NCI-H2196 (cell line): Measurements from ENCODE around the gene SLC51A.
"Not testable (repeated sequence)": the region's sequence is repeated elsewhere in the genome, so short reads cannot be mapped to it uniquely, and the experiment has no call there.

Experiments
- DNase-seq: peaks from one replicate; lab custom pipeline; 2025; ENCODE audit not compliant: unreplicated experiment; lab: John Stamatoyannopoulos, UW

Gene SLC51A

DNA sequence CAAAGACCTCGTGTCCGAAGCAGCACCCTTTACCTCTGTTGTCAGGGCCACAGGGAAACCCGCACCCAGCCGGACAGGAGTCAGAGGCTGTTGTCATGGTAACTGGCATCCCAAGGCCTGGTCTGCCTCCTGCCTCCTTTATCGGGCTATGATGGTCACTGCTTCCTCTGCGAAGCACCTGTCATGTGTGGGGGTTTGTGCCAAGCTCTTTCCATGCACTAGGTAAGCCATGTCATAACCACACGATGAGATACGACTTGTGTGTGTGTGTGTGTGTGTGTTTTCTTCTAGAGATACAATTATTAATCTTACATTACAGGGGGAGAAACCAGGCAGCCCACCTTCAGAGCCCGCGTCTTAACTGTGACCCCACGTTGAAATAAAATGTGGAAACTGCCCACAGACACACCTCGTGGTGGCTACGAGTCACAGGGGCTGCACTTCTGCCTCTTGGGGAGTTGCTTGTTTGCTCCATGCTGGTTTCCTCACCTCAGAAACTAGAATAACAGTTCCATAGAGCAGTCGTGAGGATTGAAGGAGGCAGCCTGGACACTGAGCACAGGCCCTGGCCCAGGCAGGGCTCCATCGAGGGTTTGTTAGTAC lies 23.1 kb upstream of the SLC51A start:
- peak; percentile 61 for DNase-seq

DNA sequence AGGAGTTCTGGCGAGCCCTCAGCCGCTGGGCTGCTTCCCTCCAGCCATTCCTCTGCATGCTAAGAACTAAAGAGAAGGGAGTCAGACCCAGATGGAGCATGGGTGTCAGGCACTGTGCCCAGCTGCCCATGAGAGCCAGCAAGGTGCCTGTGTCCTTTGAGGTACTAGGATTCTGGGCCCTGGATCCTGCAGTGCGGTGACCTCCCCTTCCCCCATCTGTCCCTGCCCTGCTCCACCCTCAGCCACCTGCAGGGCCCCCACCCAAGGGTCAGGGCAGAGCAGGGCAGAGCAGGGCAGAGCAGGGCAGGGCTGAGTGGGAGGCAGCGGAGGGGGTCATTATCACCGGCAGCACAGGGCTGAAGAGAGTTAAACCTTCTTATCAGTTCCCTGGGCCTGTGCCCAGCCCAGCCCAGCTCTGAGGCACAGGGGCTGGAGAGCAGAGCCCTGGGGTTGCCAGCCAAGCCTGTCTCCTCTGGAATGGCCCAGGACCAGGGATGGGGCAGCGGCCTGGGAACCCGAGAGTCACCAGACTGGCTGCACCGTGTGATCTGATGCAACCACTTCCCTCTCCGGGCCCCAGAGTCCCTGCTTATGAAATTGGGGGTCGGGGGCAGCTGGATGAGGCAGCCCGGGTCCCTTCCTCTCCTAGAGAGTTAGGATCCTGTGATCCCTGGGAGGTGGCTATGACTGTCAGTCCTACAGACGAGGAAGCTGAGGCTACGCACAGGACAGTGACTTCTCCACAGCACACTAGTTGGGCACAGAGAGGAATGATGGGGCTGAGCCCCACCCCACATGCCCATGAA lies 22.4 kb upstream of the SLC51A start:
- DNase-seq = no peak

- DNase-seq = no peak
Measured at GRCh38 chr3:196194542-196194915, 21.8 kb upstream of the SLC51A start.

DNA sequence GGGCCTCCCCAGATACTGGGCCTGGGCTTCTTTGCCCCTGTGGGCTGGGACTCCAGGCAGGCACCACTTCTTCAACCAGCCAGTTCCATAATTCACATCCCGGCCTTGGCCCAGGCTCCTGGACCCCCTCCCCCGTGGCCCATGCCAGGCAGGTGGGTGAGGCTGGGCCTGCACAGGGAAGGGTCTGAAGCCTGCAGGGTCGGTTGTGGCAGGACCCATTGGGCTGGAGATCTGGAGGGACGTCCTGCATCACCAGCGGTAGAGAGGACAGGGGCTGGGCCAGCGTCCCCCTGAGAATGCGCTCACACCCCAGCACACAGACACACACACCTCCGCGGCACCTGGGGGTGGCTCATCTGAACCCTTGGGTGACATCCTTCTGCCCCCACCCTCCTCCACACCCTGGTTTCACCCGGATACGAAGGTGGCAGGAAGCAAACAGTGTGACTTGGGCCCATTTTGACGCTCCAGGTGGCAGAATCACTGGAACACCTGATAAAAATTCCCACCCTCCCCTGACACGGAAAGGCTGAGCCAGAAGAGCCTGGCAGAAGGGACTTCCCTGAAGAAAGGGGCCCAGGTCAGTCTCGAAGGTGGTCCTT lies 20.6 kb upstream of the SLC51A start:
- DNase-seq = no peak

- DNase-seq = no peak
Measured at GRCh38 chr3:196197524-196197923, 18.8 kb upstream of the SLC51A start.

- DNase-seq = no peak
Measured at GRCh38 chr3:196198081-196198675, 18.2 kb upstream of the SLC51A start.

DNA sequence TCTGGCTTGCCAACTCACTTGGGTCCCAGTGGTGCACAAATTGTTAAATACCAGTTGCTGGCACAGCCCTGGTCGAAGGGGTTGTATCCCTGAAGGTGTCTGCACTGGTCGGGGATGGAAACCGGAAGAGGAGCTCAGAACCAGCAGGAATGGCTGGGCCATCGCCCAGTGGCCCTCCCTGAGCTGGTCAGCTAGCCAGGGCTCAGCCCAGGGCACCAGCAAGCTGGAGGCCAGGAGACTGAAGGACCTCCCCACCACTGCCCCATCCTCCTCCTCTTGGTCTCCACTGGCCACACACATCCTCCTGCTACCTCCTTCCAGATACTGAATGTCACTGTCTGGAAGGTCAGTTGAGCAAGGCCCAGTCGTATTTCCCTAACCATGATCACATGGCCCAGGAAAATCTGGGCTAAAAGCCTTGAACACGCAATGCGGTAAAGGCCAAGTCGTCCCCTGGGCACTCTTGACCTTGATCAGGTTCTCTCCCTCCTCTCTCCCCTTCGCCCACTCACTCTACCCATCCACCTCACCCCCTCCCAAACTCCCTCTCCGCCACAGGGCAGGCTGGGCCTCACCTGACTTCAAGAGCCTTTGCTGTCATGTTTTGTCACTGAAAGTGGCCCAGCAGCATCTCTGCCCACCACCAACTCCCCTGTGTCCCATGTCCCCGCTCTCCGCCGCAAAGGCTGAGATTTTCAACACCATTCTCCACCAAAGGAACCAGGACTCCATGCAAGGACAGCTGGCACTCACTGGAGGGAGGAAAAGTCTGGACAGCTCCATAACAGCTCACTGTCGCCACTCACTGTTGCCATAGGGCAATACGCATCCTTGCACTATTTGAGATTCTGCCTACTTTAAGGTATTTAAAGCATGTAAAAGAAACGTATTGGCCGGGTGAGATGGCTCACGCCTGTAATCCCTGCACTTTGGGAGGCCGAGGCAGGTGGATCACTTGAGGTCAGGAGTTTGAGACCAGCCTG lies 17.3 kb upstream of the SLC51A start:
- peak; percentile 62 for DNase-seq

GRCh38 chr3:196202516-196202970 lies 13.8 kb upstream of the SLC51A start:
- no peak for DNase-seq

- DNase-seq = no peak
Measured at GRCh38 chr3:196203846-196204245, 12.5 kb upstream of the SLC51A start.

- DNase-seq = not testable (repeated sequence)
Measured at GRCh38 chr3:196205442-196206205, 10.7 kb upstream of the SLC51A start.

GRCh38 chr3:196207159-196207832 lies 9.0 kb upstream of the SLC51A start:
- no peak for DNase-seq

- DNase-seq = peak; percentile 49
Measured at GRCh38 chr3:196207833-196208607, 8.3 kb upstream of the SLC51A start.

GRCh38 chr3:196208942-196209695 lies 7.2 kb upstream of the SLC51A start:
- DNase-seq = no peak

GRCh38 chr3:196209944-196210672 lies 6.2 kb upstream of the SLC51A start:
- not testable (repeated sequence) for DNase-seq

DNA sequence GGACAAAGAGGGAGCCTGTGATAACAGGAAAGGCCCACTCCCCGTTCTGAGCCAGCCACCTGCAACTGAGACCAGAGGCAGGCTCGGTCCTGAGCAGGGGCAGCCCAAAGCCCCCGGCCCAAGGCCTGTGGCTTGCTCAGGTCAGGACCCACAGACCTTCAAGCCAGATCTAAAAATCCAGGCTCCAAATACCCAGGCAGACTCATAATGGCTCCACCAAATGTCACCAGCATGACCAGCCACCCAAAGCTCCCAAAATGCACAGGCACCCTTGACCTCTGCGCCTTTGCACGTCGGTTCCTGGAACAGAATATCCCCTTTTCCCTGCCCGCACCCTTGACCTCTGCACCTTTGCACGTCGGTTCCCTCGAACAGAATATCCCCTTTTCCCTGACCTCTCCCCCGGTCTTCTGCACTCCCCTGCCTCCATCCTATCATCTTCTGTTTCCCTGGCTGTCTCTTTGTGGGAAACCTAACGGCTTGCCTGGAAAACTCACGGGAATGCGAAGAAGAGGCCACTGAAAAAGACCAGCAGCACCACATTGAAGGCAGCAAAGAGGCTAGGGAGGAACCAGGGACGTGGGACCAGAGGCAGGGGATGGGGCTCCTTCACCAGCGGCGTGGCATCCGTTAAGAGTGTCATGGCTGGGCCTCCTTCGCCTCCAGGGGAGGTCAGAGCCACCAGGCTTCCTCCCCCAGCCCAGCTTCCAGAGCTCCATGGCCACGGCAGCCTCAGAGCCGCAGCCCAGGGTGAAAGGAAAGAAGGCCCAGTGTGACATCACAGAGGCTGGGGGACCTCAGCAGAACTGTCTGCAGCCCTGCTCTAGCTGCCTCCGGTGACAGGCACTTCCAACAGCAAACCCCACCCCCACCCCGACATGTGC lies 5.4 kb upstream of the SLC51A start, which contains the start of gene ZDHHC19:
Gene ZDHHC19, minus strand, starts transcription at position 728 of the 884 bp plus-strand sequence. Its CDS starts 85 bp downstream, at position 643.
- DNase-seq = no peak
